ENCODE measurements around the gene STING1.
"Not testable (repeated sequence)": the region's sequence is repeated elsewhere in the genome, so short reads cannot be mapped to it uniquely, and the experiment has no call there.

STING1 gene

GRCh38 chr5:139481122-139481533 lies 1.4 kb downstream of the STING1 start:
- Histone ChIP-seq H3K9me3 (ENCODE audit: low read length) (no peaks in the 10 kb centered on the region), H3K9ac (ENCODE audit: low read length) (no peak overlapping the region), H3F3A (ENCODE audit: insufficient read depth, low read length) (no peaks in the 10 kb centered on the region), H4K20me1 (ENCODE audit: insufficient read depth, low read length) (no peaks in the 10 kb centered on the region), H3K4me1 (ENCODE audit: insufficient read depth, low read length, severe bottlenecking) (no peaks in the 10 kb centered on the region), H3K9me2 (ENCODE audit: low read depth, low read length) (no peaks in the 10 kb centered on the region), H2AFZ (ENCODE audit: low read length) (no peak overlapping the region), H3K4me3 (ENCODE audit: low read depth, low read length, poor library complexity, severe bottlenecking) (no peak overlapping the region), H3K27me3 (ENCODE audit: insufficient read depth, low read length) (peaks cover 3% of the 10 kb centered on the region; the same call in 1 of the 2 replicates), H3K4me2 (ENCODE audit: low read length) (no peak overlapping the region), H3K27ac (ENCODE audit: low read depth, low read length, poor library complexity, severe bottlenecking) (no peak overlapping the region), H3K79me2 (ENCODE audit: insufficient read depth, low read length) (no peaks in the 10 kb centered on the region), H3K36me3 (ENCODE audit: insufficient read depth, low read length) (no peaks in the 10 kb centered on the region)
- TF ChIP-seq CTCF (IDR thresholded peaks at IDR 0.05; ENCODE audit: low read length) (no peak), EZH2 (IDR thresholded peaks at IDR 0.05; ENCODE audit: borderline replicate concordance, low read length) (no peak)

DNA sequence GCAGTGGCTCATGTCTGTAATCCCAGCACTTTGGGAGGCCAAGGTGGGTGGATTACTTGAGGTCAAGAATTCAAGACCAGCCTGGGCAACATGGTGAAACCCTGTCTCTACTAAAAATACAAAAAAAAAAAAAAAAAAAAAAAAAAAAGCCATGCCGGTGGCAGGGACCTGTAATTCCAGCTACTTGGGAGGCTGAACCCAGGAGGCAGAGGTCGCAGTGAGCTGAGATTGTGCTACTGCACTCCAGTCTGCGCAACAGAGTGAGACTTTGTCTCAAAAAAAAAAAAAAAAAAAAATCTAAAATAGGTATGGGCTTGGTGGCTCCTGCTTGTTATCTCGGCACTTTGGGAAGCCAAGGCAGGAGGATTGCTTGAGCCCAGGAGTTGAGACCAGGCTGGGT lies 2.8 kb downstream of the STING1 start:
- not testable (repeated sequence) for H3K27me3 ChIP-seq (ENCODE audit: insufficient read depth, low read length); H3K79me2 ChIP-seq (ENCODE audit: insufficient read depth, low read length); H3K27ac ChIP-seq (ENCODE audit: low read depth, low read length, poor library complexity, severe bottlenecking)

GRCh38 chr5:139478657-139479423 lies 3.7 kb downstream of the STING1 start:
- not testable (repeated sequence) for H3K27ac ChIP-seq (ENCODE audit: low read depth, low read length, poor library complexity, severe bottlenecking); H4K20me1 ChIP-seq (ENCODE audit: insufficient read depth, low read length); H3K36me3 ChIP-seq (ENCODE audit: insufficient read depth, low read length); H3K4me2 ChIP-seq (ENCODE audit: low read length); H3K4me3 ChIP-seq (ENCODE audit: low read depth, low read length, poor library complexity, severe bottlenecking); H3K9me2 ChIP-seq (ENCODE audit: low read depth, low read length); H3K9me3 ChIP-seq (ENCODE audit: low read length); H3K9ac ChIP-seq (ENCODE audit: low read length); H2AFZ ChIP-seq (ENCODE audit: low read length); H3K27me3 ChIP-seq (ENCODE audit: insufficient read depth, low read length); H3K79me2 ChIP-seq (ENCODE audit: insufficient read depth, low read length); H3F3A ChIP-seq (ENCODE audit: insufficient read depth, low read length); H3K4me1 ChIP-seq (ENCODE audit: insufficient read depth, low read length, severe bottlenecking)

More for the DNA sequence above, 2.8 kb downstream of the STING1 start:
- H3K9ac ChIP-seq (ENCODE audit: low read length); H3K36me3 ChIP-seq (ENCODE audit: insufficient read depth, low read length); H2AFZ ChIP-seq (ENCODE audit: low read length); H3K4me1 ChIP-seq (ENCODE audit: insufficient read depth, low read length, severe bottlenecking); H3K9me2 ChIP-seq (ENCODE audit: low read depth, low read length); H3K4me2 ChIP-seq (ENCODE audit: low read length); H3F3A ChIP-seq (ENCODE audit: insufficient read depth, low read length); H4K20me1 ChIP-seq (ENCODE audit: insufficient read depth, low read length); H3K9me3 ChIP-seq (ENCODE audit: low read length); H3K4me3 ChIP-seq (ENCODE audit: low read depth, low read length, poor library complexity, severe bottlenecking): not testable (repeated sequence)

DNA sequence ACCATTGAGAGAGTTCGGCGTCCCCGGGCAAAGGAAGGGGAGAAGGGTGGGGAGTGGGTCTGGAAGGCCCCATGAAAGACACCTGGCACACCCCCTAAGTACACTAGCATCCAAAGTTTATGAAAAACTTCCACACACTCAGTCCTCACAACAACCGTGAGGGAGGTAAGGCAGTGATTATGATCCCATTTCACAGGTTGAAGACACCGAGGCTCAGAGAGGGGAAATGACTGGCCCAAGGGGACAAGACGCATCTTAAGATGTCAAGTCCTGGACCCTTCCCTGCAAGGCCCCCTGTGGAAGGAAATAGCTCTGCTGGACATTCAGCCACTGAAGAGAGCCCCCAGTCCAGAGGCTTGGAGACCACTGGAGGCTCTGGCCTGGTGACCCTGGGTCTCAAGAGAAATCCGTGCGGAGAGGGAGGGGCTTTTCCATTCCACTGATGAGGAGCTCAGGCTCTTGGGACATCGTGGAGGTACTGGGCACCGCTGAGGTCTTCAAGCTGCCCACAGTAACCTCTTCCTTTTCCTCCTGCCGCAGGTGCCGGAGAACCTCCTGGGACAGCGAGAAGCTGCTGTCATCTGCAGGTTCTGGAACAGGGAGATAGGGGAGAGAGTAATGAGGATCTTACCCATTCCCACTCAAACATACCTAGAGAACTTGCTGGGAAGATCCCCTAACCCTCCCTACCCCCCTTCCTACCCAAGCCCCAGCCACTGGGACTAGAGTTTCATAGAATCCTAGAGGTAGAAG lies 6.5 kb downstream of the STING1 start:
- no peak for TF ChIP-seq EZH2 (IDR thresholded peaks at IDR 0.05; ENCODE audit: borderline replicate concordance, low read length)
- no peak for TF ChIP-seq CTCF (IDR thresholded peaks at IDR 0.05; ENCODE audit: low read length)
- Histone ChIP-seq H3K27ac (ENCODE audit: low read depth, low read length, poor library complexity, severe bottlenecking) (no peak overlapping the region), H2AFZ (ENCODE audit: low read length) (no peak overlapping the region), H3K79me2 (ENCODE audit: insufficient read depth, low read length) (no peaks in the 10 kb centered on the region), H3K4me2 (ENCODE audit: low read length) (no peak overlapping the region), H3K36me3 (ENCODE audit: insufficient read depth, low read length) (no peaks in the 10 kb centered on the region), H3K9ac (ENCODE audit: low read length) (no peak overlapping the region), H3F3A (ENCODE audit: insufficient read depth, low read length) (no peaks in the 10 kb centered on the region), H3K4me3 (ENCODE audit: low read depth, low read length, poor library complexity, severe bottlenecking) (no peak overlapping the region), H3K4me1 (ENCODE audit: insufficient read depth, low read length, severe bottlenecking) (no peaks in the 10 kb centered on the region), H3K27me3 (ENCODE audit: insufficient read depth, low read length) (peaks cover 23% of the 10 kb centered on the region), H3K9me2 (ENCODE audit: low read depth, low read length) (no peaks in the 10 kb centered on the region), H3K9me3 (ENCODE audit: low read length) (no peaks in the 10 kb centered on the region), H4K20me1 (ENCODE audit: insufficient read depth, low read length) (no peaks in the 10 kb centered on the region)
